T47D (cell line): ENCODE results near the gene SLC4A4.

Source experiments
- DNase-seq, 2 experiments: peaks; one replicate each; pipeline versions ENCODE4 v3.0.0 to v3.0.0-alpha.2; 2011 to 2012; ENCODE audit warnings: low read depth in 1 of 2, low spot score in 1 of 2
- JUND ChIP-seq: IDR thresholded peaks from 2 replicates; pipeline ENCODE4 v1.6.1; 2012; ENCODE audit warnings: low read depth
- in situ Hi-C: cut with HindIII; loops from 2 replicates; pipeline ENCODE4 v1.10.0; 2016; ENCODE audit warnings: low sequenced_read_pairs, low pct_unique_long_range_greater_than_20kb

SLC4A4 gene

DNA sequence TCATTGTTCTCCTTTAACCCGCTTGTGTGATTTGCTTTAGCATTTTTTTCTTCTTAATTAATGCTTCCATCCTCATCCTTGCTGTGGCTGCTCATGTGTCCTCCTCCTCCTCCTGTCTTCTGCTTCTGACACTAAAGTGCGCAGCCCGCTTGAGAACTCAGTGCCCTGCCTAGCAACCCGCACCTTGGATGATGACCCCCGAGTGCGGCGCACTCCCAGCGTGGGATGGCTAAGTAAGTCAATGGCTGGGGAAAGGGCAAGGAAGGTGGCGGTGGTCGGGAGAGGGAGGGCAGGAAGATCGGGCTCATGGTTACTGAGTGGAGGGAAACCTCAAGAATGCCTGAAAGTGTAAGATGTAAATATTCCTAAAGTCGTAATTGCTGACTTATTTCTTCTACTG, 30.1 kb downstream of the SLC4A4 start:
- in situ Hi-C loops, result no loop called here

GRCh38 chr4:71369536-71369935, 30.7 kb downstream of the SLC4A4 start:
- no peak for TF ChIP-seq JUND
- DNase-seq, result no peak
- in situ Hi-C loops, result no loop called here

More for the DNA sequence above, 30.1 kb downstream of the SLC4A4 start:
- DNase-seq, result no peak
- TF ChIP-seq JUND, result no peak

DNA sequence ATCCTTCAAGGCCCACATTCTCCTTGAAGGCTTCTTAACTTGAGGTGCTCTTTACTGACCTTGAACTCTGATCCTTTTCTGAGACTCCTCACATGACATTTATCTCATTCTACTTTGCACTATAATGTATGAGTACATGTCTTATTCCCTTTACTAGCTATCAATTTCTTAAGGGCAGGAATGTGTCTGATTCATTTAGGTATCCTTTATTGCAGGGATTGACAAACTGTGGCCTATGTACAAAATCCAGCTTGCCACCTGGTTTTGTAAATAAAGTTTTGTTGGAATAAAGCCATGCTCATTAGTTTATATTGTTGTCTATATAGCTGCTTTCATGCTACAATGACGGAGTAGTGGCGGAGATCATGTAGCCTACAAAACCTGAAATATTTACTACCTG, 36.7 kb downstream of the SLC4A4 start:
- TF ChIP-seq JUND, result no peak
- in situ Hi-C loops, result no loop called here
- no peak for DNase-seq

- in situ Hi-C loops, result no loop called here
- TF ChIP-seq JUND, result no peak
- DNase-seq, result no peak
Observed at GRCh38 chr4:71377561-71377960, 38.7 kb downstream of the SLC4A4 start.

- TF ChIP-seq JUND, result no peak
- DNase-seq, result no peak
- in situ Hi-C loops, result no loop called here
Observed at GRCh38 chr4:71379126-71379525, 40.3 kb downstream of the SLC4A4 start.

- in situ Hi-C loops, result no loop called here
- no peak for TF ChIP-seq JUND
- no peak for DNase-seq
Observed at GRCh38 chr4:71380788-71381187, 42.0 kb downstream of the SLC4A4 start.

DNA sequence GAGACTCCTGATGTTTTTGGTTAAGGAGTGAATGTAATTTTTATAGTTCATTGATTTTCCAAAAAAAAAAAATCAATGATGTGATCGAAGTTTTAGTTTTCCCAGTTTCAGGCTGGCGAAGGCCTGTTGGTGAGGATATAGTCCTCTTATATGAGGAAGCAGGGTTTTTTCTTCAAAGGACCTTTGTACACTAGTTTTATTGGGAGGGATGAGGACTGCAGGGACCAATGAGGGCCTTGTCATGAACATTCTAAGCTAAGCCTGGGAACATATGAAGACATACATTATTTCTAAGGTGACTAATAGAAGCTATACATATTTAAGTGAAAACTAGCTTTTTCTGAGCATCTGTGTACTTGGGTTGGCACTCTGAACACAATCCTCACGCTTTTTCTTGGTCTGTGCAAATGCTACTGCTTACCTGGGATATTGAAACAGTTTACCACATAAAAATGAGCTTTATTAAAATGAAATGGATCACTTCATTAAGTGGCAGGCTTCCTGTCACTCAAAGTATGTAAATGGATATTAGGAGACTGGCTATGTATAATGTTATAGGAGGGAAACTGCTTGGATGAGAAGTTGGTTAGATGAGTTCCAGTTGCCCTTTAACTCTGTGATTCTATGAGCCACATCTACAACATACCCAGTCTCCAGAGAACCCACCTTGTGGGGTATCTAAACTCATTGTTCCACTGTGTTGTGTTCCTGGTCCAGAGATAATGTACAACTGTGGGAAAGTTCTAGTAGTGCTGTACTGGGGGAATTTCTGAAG, 43.5 kb downstream of the SLC4A4 start:
- DNase-seq, result no peak
- in situ Hi-C loops, result no loop called here
- no peak for TF ChIP-seq JUND

DNA sequence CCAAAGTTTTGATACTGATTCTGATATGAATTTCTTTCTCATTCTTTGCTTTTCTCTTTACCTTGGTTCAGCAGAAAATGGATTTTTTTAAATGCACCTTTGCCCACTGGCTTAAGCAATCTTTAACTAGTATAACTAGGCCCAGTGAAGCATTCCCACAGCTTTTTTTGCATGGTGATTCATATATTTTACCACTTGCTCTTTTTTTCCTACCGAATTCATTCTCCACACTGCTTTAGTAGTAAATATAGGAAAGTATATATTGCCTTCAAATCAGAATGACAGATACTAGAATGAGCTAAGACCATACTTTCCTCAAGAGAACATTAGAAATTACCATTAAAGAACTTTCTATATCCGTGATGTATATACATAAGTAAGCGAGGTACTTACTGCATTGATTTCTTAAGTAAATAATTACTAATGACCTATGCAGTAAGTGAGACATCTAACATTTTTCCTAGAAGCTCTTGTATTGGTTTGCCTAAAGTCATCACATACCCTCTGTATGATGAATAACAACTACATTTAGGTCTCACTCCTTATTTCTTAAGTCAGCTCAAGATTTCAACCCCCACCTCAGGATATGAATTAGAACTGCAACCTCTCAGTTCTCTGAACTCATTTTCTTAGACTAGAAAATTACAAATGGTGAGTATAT, 44.2 kb downstream of the SLC4A4 start:
- no peak for DNase-seq
- no peak for TF ChIP-seq JUND
- in situ Hi-C loops, result no loop called here

GRCh38 chr4:71383984-71384383, 45.2 kb downstream of the SLC4A4 start:
- DNase-seq, result no peak
- in situ Hi-C loops, result no loop called here
- no peak for TF ChIP-seq JUND

- no peak for DNase-seq
Observed at GRCh38 chr4:71389149-71389827, 50.5 kb downstream of the SLC4A4 start.

GRCh38 chr4:71392109-71392508, 53.3 kb downstream of the SLC4A4 start:
- in situ Hi-C loops, result no loop called here
- TF ChIP-seq JUND, result no peak
- DNase-seq, result no peak

More at GRCh38 chr4:71389149-71389827, 50.5 kb downstream of the SLC4A4 start:
- TF ChIP-seq JUND, result no peak
- in situ Hi-C loops, result no loop called here

GRCh38 chr4:71396382-71396781, 57.6 kb downstream of the SLC4A4 start:
- in situ Hi-C loops, result no loop called here
- no peak for DNase-seq
- TF ChIP-seq JUND, result no peak

GRCh38 chr4:71400810-71401209, 62.0 kb downstream of the SLC4A4 start:
- in situ Hi-C loops, result no loop called here
- no peak for DNase-seq
- no peak for TF ChIP-seq JUND
